Inflammatory macrophage treated with lipopolysaccharide for 4 hours (primary cell): ENCODE measurements around the gene SELENOF.

Experiments used
- DNase-seq: peaks from one replicate; pipeline ENCODE4 v3.0.0-alpha.2; 2020

SELENOF gene

GRCh38 chr1:86913896-86914600, at the start of gene SELENOF:
Gene SELENOF (minus strand): TSS chr1:86914126. CDS start chr1:86914111, 15 bp downstream.
- DNase-seq: peak; percentile 100

DNA sequence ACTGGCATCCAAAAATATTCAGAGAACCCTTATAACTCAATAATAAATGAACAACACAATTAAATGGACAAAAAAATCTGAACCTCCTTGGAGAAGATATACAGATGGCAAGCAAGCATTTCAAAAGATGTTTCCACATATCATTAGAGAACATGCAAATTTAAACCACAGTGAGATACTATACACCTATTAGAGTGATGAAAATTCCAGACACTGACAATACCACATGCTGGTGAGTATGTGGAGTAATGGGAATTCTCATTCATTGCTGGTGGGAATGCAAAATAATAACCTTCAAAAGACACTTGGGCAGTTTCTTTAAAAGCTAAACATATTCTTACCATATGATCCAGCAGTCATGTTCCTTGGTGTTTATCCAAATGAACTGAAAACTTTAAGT, 46.6 kb upstream of the SELENOF start:
- DNase-seq: no peak

DNA sequence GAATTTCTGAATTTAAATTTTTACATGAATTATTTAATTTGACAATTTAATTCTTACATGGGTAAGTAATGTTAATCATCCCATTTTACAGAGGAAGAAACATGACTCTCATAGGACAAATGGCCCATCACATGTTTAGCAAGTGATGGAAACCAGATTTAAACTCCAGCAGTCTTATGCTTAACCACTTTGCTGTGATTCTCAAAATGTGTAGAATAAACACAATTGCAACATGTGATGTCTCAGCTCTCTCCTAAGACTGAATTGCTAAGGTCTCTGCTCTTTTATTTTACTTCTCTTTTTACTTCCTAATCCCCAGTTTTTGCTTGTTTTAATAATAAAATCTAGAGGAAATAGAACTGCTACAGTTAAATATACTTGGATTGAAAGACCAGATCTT, 43.3 kb upstream of the SELENOF start:
- peak; percentile 37 for DNase-seq

- DNase-seq: no peak
These were observed 42.3 kb upstream of the SELENOF start for GRCh38 chr1:86956221-86956620.

DNA sequence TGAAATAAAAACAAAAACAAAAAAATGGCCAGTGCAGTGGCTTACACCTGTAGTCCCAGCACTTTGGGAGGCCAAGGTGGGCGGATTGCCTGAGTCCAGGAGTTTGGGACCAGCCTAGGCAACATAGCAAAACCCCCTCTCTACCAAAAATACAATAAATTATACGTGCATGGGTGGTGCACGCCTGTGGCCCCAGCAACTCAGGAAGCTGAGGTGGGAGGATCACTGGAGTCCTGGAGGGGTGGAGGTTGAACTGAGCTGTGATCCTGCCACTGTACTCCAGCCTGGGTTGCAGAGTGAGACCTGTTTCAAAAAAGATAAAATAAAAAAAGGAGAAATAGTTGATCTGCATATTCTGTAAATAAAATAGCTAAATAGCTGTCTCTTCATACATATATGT, 41.8 kb upstream of the SELENOF start:
- no peak for DNase-seq

GRCh38 chr1:86953167-86953566, 39.2 kb upstream of the SELENOF start:
- no peak for DNase-seq

DNA sequence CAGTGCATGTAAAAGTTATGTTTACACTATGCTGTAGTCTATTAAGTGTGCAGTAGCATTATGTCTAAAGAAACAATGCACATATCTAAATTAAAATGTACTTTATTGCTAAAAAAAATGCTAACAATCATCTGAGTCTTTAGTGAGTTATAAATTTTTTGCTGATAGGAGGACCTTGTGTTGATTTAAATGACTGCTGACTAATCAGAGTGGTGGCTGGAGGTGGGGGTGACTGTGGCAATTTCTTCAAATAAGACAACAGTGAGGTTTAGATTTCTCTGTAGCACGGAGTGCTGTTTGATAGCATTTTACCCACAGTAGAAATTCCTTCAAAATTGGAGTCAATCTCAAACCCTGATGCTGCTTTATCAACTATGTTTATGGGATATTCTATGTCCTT, 37.5 kb upstream of the SELENOF start:
- no peak for DNase-seq

DNA sequence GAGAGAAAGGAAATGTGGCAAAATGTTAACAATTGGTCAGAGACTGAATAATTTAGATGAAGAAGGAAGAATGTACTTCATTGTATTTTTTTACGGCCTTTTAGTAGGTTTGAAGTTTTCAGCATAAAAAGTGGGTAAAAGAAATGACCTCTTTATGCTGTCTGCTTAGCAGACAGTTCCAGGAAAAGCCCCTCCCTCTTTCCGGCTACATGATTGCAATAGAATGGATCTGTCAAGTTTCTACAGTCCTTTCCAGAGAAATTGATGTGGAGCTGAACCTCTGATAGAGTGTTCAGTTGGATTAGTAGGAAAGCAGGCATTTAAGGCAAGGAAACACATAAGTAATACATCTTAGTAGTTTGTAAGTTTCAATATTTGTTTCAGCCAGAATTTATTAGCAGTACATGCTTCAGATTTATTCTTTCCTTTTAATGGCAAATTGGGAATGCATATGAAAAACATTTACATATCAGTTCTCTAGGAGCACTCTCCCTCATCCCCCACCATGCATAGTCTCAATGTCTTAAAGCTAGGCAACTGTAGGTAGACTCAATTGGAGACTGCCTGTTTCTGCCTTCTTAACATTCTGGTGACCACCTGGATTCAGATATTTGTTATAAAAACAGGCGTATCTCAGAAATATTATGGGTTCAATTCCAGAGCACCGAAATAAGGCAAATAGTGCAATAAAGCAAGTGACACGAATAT, 36.9 kb upstream of the SELENOF start:
- no peak for DNase-seq

DNA sequence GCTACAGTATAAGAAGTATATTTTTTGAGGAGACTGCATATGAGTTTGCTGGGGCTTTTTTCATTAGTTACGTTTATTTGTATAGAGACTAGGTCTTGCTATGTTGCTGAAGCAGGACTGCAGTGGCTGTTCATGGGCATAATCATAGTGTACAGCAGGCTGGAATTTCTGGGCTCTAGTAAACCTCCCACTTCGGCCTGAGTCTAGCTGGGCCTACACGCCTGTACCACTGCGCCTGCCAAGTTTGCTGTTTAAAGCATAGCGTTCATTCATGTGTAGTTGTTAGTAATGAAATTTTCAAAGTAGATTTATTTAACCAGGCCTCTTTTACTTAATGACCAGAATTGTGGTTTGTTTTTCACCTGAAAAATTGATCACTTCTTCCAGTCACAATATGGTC, 34.3 kb upstream of the SELENOF start:
- DNase-seq: no peak

- DNase-seq: no peak
These were observed 28.8 kb upstream of the SELENOF start for GRCh38 chr1:86942743-86943142.

DNA sequence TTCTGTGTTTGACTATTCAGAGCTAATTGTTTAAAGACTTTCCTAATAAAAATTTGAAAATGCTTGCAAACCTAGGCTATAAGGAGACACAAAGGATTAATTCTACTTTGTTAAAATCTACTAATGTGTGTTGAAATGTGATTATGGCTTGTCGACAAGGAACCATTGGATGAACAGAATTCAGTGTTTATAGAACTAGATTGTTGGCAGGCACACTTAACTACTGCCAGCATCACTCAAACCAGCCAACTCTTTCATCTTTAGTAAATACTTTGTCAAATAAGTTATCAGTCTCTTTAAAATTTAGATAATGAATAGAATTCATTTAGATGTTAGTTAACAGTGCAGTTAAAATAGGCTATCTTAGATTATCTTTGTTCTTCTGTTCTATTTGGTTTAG, 28.1 kb upstream of the SELENOF start:
- no peak for DNase-seq

GRCh38 chr1:86940599-86940998, 26.7 kb upstream of the SELENOF start:
- DNase-seq: no peak

- no peak for DNase-seq
These were observed 25.5 kb upstream of the SELENOF start for GRCh38 chr1:86939406-86939805.

- DNase-seq: no peak
These were observed 24.9 kb upstream of the SELENOF start for GRCh38 chr1:86938855-86939254.

DNA sequence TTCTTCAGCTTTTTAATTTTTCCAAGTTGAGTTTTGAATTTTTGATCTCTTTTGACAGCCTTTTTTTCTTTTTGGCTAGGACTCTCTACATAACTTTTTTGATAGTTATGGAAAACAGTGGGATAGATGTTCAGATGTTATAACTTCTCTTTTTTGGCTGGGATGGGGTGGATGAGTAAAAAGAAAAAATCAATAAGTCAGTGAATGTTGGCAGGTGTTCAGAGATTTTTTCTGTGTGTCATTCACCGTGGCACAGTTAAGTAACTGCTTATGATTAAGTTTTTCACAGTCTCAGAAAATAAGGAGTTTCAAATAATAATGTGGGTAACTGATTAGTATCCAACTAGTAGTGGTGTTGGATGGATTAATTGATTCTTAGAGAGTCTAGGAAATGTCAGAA, 24.5 kb upstream of the SELENOF start:
- no peak for DNase-seq

DNA sequence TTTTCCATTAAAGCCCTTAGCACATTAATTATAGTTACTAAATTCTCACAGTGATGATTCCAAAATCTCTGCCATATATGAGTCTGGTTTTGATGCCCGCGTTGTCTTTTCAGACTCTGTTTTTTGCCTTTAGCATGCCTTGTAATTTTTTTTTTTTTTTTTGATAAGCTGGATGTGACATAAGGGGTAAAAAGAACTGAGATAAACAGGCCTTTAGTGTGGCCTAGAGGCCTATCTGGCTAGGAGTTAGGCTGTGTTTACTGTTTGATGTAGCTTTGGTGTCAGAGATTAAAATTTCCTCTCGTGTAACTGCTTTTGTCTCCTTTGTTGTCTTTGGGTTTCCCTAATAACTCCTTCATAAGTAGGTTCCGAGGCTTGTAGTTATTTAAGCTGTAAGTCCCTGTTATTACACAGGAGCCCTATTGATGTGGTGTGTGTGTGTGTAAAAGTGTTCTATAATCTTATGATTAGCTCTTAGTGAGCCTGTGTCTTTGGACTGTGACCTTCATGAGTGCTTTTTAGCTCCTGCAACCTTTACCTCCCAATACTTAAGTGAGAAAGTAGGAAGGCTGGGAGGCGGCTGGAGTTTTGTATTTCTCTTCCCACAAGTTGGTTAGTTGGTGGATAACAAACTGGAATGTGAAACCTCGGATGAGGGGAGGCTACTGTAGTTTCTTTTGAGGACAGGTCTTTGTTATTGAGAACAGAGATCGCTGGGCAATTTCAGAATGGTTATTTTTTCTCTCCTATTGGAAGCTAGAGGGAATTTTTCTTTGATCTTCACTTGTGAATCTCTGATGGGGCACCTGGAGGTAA, 19.8 kb upstream of the SELENOF start:
- DNase-seq: no peak

- no peak for DNase-seq
These were observed 19.1 kb upstream of the SELENOF start for GRCh38 chr1:86933051-86933450.

GRCh38 chr1:86928819-86929218, 14.9 kb upstream of the SELENOF start:
- DNase-seq: no peak

- DNase-seq: no peak
These were observed 13.0 kb upstream of the SELENOF start for GRCh38 chr1:86926883-86927282.

DNA sequence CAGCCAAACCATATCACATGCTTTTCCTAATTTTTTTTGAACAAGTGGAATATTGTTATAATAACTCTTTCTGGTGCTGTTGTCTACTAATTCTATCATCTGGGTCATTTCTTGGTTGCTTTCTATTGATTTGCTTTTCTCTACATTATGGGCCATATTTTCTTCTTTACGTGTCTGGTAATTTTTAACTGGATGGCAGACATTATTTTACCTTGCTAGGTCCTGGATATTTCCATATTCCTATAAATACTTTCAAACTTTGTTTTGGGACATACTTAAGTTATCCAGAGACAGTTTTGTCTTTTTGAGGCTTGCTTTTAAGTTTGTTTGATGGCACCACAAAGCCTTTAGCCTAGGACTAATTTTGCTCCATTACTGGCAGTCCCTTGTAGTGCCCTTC, 11.8 kb upstream of the SELENOF start:
- no peak for DNase-seq

GRCh38 chr1:86924324-86924960, 10.5 kb upstream of the SELENOF start:
- DNase-seq: no peak

DNA sequence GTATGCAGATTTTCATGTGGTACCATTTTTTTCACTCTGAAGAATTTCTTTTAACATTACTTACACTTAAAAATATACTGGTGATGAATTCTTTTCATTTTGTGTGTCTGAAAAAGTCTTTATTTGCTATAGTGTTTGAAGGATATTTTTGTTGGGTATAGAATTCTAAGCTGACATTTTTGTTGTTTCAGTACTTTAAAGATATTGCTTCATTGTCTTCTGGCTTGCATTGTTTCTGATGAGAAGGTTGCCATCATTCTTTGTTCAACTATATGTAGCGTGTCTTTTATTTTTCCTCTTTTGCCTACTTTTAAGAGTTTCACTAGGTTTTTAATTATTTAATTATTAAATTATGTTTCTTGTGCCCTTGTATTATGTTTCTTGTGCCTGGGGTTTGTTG, 8.5 kb upstream of the SELENOF start:
- no peak for DNase-seq

DNA sequence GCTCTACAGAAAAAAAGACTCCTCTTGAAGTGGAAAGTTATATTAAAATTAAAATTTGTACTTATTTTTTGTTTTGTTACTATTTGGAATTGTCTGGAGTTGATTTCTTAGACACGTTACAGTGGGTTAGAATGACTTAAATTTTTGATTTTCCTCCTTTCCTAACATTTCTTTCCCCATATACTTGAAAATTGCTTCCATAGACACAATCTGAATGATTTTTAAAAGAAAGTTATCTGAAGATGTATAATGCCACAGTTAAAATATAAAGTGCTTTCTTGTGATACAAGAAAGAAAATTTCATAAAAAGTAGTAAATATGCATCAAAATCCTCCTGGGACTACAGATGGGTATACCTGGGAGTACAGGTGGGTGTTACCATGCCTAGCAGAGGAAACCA, 2.8 kb upstream of the SELENOF start:
- no peak for DNase-seq
